ENCODE results near the gene RNF220.

GRCh38 chr1:44648529-44649250, 243.6 kb downstream of the RNF220 start:
- no peak for TF ChIP-seq TSHZ2 (CRISPR knock-in tag; IDR thresholded peaks at IDR 0.05)
- no peak for TF ChIP-seq CSRNP3 (CRISPR knock-in tag; IDR thresholded peaks at IDR 0.05)
- TF ChIP-seq TCF4 (CRISPR knock-in tag; IDR thresholded peaks at IDR 0.05; ENCODE audit: borderline replicate concordance), result no peak
- no peak for TF ChIP-seq ZFP3 (CRISPR knock-in tag; IDR thresholded peaks at IDR 0.05)
- no peak for TF ChIP-seq OSR1 (CRISPR knock-in tag; IDR thresholded peaks at IDR 0.05)
- TF ChIP-seq ARNTL (CRISPR knock-in tag; IDR thresholded peaks at IDR 0.05; ENCODE audit: borderline replicate concordance, low read depth), result no peak

Measured in SK-N-SH treated with all-trans-retinoic acid at 6 μM for 48 hours (cell line).